MCF 10A (cell line): Measurements from ENCODE around the gene PACRG. TPM values are rescaled to one million over a fixed set of nuclear protein-coding genes. Genes with fewer than 3 reads are reported as not detected.
"Not testable (repeated sequence)": the region's sequence is repeated elsewhere in the genome, so short reads cannot be mapped to it uniquely, and the experiment has no call there.

Experiments
- Bru-seq: library from RNA; stranded (reverse); fragments of 400-500 nt; gene quantifications from one replicate; lab custom pipeline; 2021; lab: Mats Ljungman, UMichigan
- BruChase-seq, 2 experiments: library from RNA; stranded (reverse); fragments of 400-500 nt; gene quantifications; one replicate each; lab custom pipeline; 2021; lab: Mats Ljungman, UMichigan
- BruUV-seq: library from RNA; stranded (reverse); fragments of 400-500 nt; replicated peaks from 2 replicates; lab custom pipeline; 2021; lab: Mats Ljungman, UMichigan
- CTCF ChIA-PET: fragments of 300-600 bp; sonication (Branson Sonifier 250); formaldehyde crosslinking; extraction: SDS; loops from one replicate; lab custom pipeline; 2021; ENCODE audit warnings: antibody characterized with exemption, inconsistent platforms; lab: Yijun Ruan, JAX
- POLR2A ChIA-PET: fragments of 300-600, 350-650 bp; sonication (Branson Sonifier 250); formaldehyde crosslinking; extraction: SDS; loops from one replicate; lab custom pipeline; 2020; ENCODE audit warnings: antibody characterized with exemption, inconsistent platforms; lab: Yijun Ruan, JAX
- DNase-seq: peaks from one replicate; pipeline ENCODE4 v3.0.0-alpha.2; 2018; ENCODE audit not compliant: unreplicated experiment
- H3K27ac Mint-ChIP-seq: one replicate; pipeline ENCODE4 v1.8.0; 2022; ENCODE audit warnings: mild to moderate bottlenecking, low read depth, mixed read lengths; ENCODE audit not compliant: unreplicated experiment
- H3K27me3 Mint-ChIP-seq: one replicate; pipeline ENCODE4 v1.8.0; 2022; ENCODE audit warnings: mixed read lengths; ENCODE audit not compliant: insufficient read depth, unreplicated experiment
- H3K36me3 Mint-ChIP-seq: one replicate; pipeline ENCODE4 v1.8.0; 2022; ENCODE audit warnings: mild to moderate bottlenecking, moderate library complexity, mixed read lengths; ENCODE audit not compliant: insufficient read depth, unreplicated experiment
- H3K4me1 Mint-ChIP-seq: one replicate; pipeline ENCODE4 v1.8.0; 2022; ENCODE audit warnings: mixed read lengths; ENCODE audit not compliant: insufficient read depth, unreplicated experiment
- H3K4me3 Mint-ChIP-seq: one replicate; pipeline ENCODE4 v1.8.0; 2022; ENCODE audit warnings: mild to moderate bottlenecking, moderate library complexity, mixed read lengths; ENCODE audit not compliant: unreplicated experiment
- H3K9me3 Mint-ChIP-seq: one replicate; pipeline ENCODE4 v1.8.0; 2022; ENCODE audit warnings: mixed read lengths; ENCODE audit not compliant: unreplicated experiment
- CTCF ChIP-seq: fragments of 200-600 bp; IDR thresholded peaks from one replicate; pipeline ENCODE4 v1.8.0; 2022; ENCODE audit warnings: antibody characterized with exemption, mild to moderate bottlenecking; ENCODE audit not compliant: unreplicated experiment
- intact Hi-C: fragments of 100-400 bp; cut with micrococcal nuclease; formaldehyde crosslinking; loops from 2 replicates; pipeline ENCODE4 v1.14.1; 2022
- long read RNA-seq: library from polyadenylated mRNA; stranded (forward); transcript quantifications from one replicate; pipeline ENCODE4 v2.0.0, GENCODE V29; 2022
- total RNA-seq: library from RNA; stranded (reverse); gene quantifications from 2 replicates; pipeline ENCODE4 v1.2.3, GENCODE V29; 2022

PACRG gene
- not detected in 2 replicates for total RNA-seq
- Bru-seq, nascent RNA: percentile 14 among the genes with signal in this experiment
- BruChase-seq, experiment 1, labeled RNA remaining after a 6-hour chase: percentile 10 among the genes with signal in this experiment
- BruChase-seq, experiment 2, labeled RNA remaining after a 2-hour chase: percentile 16 among the genes with signal in this experiment
- long read RNA-seq: 0 reads

DNA sequence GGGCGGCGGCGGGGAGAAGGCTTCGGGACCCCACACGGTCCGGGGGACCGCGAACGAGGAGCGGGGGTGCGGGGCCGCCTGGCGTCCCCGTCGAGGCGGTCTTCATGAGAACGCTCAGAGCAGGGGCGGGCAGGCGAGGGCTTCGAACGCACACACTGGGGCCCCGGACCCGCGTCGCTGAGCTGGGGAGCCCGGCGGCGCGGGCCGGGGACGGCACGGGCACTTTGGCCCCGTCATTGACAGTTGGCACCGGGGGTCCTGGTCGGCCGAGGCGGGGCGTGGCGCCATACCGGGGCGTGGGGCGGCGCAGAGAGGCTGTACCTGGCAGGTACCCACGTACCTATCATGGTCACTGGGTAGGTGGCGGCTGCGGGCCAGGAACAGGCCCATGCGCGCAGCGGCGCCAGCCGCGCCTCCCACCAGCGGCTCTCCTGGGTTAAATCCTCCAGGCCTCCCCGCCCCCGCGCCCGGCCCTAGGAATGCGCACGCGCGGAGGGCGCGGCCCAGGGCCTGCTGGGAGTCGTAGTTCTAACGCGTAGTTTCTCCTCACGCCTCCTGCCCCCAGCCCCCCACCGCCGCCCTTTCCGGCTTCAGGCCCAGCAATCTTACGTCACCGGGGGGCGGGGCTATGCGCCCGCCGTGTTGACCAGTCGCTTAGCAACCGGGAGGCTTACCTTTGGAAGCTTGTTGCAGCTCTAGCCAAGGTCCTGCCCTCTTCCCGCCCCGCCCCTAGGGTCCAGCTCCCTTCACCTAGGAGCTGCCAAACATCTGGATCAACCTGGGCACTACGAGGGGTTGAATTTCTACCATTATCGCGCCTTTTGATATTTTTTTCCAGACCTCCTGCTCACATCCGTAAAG is at the start of gene PACRG, which contains the start of gene PRKN:
Gene PACRG (plus strand): TSS at position 653 of the 861 bp plus-strand sequence.
Gene PRKN (minus strand): TSS at position 445 of the 861 bp plus-strand sequence.
- peaks cover 12% of the 10 kb centered on the region for H3K36me3 Mint-ChIP-seq
- no TSS peak for BruUV-seq

DNA sequence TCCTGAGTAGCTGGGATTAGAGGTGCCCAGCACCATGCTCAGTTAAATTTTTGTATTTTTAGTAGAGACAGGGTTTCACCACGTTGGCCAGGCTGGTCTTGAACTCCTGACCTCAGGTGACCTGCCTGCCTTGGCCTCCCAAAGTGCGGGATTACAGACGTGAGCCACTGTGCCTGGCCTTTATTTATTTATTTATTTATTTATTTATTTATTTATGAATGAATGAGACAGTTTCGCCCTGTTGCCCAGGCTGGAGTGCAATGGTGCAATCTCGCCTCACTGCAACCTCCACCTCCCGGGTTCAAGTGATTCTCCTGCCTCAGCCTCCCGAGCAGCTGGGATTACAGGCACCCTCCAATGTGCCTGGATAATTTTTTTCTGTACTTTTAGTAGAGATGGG is 48.9 kb upstream of the PACRG start:
- BruUV-seq, H3K27me3 Mint-ChIP-seq, H3K27ac Mint-ChIP-seq, H3K4me1 Mint-ChIP-seq, DNase-seq, H3K9me3 Mint-ChIP-seq, H3K4me3 Mint-ChIP-seq, intact Hi-C loops, H3K36me3 Mint-ChIP-seq, POLR2A ChIA-PET, CTCF ChIA-PET: not testable (repeated sequence)

More for the DNA sequence above, at the start of gene PACRG, which contains the start of gene PRKN:
- intact Hi-C loops: loop anchor here (5.0 kb wide), 1 partner anchor 170 kb away; no protein-coding TSS in a partner anchor
- H3K27me3 Mint-ChIP-seq: no peaks in the 10 kb centered on the region
- ChIA-PET CTCF (interaction anchor here (0.7 to 1.6 kb wide), 2 partner anchors 9 to 355 kb away, joined by 3 read pairs; no protein-coding TSS in a partner anchor), POLR2A (interaction anchor here (0.6 to 1.9 kb wide), 5 partner anchors 33 to 1265 kb away, joined by 3 to 4 read pairs (median 3); no protein-coding TSS in a partner anchor)
- H3K27ac Mint-ChIP-seq: peak within 1 kb of the TSS; percentile 97
- peaks cover 8% of the 10 kb centered on the region for H3K4me1 Mint-ChIP-seq
- no peaks in the 10 kb centered on the region for H3K9me3 Mint-ChIP-seq
- no peak for TF ChIP-seq CTCF
- H3K4me3 Mint-ChIP-seq: peak within 1 kb of the TSS; percentile 86
- DNase-seq: peak; percentile 98

DNA sequence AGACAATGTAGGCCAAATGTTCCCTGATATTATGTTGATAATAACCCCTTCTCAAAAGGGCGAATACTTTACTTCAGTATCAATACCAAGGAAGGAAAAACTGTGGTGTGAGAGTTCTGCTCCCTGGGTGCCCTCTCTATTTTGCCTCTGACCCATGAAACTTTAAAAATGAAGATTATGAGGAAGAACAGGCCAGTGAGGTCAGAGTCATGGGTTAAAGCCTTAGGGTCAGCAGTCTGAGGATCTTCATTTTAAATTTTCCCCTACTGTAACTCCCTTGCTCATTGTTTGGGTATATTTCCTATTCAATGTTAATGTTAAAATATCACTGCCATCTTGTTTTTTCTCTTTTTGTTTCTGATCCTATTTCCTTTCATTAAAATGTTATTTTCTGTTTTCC is 48.1 kb upstream of the PACRG start:
- intact Hi-C loops: no loop called here
- Mint-ChIP-seq H3K36me3 (no peaks in the 10 kb centered on the region), H3K9me3 (peaks cover 2% of the 10 kb centered on the region), H3K4me3 (no peak overlapping the region), H3K4me1 (no peaks in the 10 kb centered on the region), H3K27me3 (no peaks in the 10 kb centered on the region), H3K27ac (no peak overlapping the region)
- no peak for DNase-seq
- BruUV-seq: no TSS peak
- ChIA-PET POLR2A (no interaction called here), CTCF (no interaction called here)
- TF ChIP-seq CTCF: no peak

DNA sequence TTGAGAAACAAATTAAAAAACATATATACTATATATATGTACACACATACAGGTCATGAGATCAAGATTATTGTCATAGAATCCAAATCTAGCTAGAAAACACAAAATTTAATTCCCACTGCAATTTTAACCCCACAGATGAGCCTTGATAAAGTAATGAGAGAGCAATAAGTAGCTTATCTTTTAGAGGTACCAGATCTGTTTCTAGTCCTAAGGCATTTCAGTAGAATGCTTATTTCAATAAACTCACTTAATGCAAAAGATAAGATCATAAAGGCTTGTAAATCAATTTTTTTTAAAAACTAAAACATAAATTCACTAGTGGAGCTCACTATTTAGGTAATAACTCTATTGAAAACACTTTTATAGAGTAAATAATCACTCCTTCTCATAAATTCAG is 47.4 kb upstream of the PACRG start:
- POLR2A ChIA-PET: no interaction called here
- CTCF ChIA-PET: no interaction called here
- no peaks in the 10 kb centered on the region for H3K36me3 Mint-ChIP-seq
- H3K4me1 Mint-ChIP-seq: no peaks in the 10 kb centered on the region
- H3K9me3 Mint-ChIP-seq: no peaks in the 10 kb centered on the region
- H3K27me3 Mint-ChIP-seq: no peaks in the 10 kb centered on the region
- intact Hi-C loops: no loop called here
- TF ChIP-seq CTCF: no peak
- H3K4me3 Mint-ChIP-seq: no peak overlapping the region
- no peak for DNase-seq
- no peak overlapping the region for H3K27ac Mint-ChIP-seq
- BruUV-seq: no TSS peak
